Measurements from ENCODE around the gene NAT8L.

NAT8L gene

DNA sequence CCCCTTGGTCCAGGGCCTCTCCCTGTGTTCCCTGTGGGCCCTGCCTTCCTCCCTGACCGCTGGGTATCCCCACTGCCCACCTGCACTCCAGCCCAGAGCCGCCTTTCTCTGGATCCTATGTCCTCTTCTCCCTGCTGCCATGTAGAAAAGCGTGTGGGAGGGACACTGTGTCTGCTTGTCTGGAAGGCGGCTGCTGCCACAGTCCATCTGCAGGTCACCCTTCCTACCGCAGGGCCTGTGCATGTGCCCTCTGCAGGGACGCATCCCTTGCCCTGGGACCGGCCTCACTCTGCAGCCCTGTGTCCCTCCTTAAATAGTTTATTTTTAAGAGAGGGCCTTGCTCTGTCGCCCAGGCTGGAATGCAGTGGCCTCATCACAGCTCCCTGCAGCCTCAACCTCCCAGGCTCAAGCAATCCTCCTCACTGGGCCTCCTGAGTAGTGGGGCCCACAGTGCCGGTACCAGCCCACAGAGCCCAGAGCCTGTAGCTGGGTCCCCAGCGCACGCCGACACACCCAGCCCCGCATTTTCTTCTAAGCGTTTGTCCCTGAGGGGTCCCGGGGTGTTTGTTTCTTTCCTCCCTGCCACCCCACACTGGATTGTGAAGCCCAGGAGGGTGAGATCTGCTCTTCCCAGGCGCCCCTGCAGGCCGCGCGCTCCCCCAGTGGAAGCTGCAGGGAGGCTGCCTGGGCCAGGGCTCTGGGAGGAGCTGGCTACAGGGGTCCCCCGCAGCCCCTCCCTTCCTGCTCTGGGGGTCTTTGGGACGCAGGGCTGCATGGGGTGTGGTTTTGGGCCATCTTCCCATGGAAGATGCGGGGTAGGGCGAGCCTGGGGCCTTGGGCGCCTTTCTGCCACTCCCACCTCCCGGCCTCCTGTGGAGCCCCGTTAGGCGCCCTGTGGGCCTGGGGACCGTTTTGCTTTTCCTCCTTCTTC is 12.8 kb upstream of the NAT8L start:
- DNase-seq, result no peak

DNA sequence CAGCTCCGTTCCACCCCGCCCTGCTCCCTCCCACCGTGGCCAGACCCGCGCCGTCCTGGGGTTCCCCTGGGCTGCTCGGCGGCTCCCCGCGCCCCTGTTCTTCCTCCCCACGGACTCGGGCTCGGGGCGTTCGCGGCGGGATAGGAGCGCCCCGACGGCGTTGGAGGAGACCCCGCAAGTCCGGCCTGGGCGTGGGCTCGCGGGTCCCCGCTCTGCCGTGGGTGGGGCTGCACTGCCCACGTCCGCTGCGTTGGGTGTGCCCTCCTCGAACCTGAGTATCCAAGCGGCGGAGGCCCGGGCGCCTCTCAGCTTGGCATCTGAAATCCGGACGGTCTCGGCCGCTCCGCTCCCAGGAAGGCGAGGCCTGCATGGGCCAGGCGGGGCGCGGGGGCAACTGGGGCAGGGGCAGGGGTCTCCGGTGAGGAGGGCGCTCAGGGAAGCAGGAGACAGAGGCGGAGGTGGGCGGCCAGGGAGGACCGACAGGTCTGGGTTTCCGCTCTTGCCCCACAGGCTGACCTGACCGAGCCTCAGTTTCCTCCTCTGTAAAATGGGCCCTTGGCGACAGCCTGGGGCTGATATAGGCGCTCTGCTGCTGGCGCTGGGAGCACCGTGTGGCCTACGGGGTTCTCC is 12.0 kb upstream of the NAT8L start:
- no peak for DNase-seq

DNA sequence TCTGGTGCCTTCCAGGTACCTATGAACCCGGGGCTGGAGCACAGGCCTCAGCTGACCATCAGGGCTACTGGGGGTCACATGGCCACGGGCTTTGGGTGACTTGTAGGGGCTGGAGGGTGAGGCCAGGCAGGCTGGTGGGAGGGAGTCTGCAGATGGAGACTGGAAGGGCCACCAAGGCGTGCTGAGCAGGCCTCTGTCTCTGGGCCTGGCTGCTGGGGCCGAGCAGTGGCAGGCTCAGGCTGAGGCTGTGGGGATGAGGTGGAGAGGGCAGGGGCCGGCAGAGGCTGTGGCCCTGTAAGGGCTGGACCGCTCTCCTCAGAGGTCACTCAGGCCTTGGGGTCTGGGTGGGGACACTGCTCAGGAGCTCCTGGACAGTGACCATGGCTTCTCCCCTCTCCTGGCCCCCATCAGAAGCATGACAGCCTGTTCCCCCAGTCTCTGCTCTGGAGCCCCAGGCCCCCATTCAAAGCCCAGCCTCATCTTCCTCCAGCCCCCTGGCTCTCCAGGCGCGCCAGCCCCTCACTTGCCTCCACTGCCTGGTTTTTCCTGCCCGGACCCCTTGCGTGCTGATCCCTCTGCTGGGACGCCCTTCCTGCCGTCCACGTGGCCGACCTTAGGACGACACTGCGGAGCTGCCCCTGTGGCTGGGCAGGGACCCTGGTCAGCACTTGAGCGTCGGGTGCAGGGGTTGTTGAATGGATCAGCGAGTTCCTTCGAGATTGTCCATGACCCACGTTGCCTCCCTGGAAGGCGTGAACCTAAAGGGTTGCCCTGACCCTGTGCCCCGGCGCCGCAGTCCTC is 11.1 kb upstream of the NAT8L start:
- no peak for DNase-seq

DNA sequence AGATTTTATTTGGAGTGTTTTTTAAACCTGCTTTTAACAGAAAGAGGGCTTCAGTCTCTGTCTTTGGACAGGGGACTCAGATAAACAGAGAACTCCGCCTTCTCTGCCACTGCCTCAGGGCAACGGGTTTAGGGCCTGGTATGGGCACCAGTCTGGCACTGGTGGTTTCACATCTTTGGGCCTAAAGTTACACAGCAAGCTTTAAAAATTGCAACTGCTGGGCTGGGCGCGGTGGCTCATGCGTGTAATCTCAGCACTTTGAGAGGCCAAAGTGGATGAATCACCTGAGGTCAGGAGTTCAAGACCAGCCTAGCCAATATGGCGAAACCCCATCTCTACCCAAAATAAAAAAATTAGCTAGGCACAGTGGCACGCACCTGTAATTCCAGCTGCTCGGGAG is 10.3 kb upstream of the NAT8L start:
- DNase-seq, result no peak

DNA sequence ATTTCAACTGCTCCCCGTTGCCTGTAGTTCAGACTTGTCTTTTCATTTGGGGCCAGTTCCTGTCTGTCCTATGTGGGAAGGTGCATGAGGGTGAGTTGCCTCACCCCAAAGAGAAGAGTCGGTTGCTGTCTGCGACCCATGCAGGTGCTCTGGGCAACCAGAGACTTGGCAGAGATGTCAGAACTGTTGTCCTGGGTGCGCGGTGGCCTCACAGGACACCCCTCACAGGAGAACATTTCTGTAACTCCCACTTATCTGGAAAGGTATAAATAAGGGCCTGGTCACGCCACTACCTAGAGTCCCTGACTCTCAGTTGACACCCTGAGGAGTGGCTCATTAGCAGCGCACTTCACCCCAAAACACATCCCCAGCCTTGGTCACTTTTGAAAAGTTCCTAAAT is 9.7 kb upstream of the NAT8L start:
- DNase-seq, result no peak

DNA sequence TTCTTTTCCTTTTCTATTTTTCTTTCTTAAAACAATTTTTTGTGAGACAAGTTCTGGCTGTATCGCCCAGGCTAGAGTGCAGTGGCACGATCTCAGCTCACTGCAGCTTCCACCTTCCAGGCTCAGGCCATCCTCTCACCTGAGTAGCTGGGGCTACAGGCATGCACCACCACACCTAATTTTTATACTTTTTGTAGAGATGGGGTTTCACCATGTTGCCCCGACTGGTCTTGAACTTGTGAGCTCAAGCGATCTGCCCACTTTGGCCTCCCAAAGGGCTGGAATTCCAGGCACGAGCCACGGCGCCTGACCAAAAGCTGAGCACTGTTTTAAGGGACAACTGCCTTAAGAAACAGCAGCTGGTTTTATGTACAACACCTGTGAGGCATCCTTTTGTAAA is 9.3 kb upstream of the NAT8L start:
- DNase-seq, result no peak

DNA sequence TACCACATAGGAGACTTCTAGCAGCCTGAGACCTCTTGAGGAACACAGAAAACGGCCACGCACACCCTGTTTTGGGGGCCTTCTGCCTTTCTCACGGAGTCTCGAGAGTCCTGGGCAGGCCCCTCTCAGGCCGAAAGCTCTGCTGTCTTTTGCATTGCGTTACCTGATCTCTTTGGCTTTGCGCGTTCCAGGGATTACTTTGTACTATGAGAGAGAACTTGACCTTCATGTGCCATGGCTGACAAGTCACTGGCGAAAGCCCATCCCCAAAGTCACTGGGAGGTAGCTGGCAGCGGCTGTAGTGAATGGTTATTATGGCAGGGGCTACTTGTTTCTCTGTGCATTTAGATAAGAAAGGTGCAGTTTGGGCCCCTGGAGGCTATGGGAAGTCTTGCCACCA is 8.0 kb upstream of the NAT8L start:
- DNase-seq, result no peak

DNA sequence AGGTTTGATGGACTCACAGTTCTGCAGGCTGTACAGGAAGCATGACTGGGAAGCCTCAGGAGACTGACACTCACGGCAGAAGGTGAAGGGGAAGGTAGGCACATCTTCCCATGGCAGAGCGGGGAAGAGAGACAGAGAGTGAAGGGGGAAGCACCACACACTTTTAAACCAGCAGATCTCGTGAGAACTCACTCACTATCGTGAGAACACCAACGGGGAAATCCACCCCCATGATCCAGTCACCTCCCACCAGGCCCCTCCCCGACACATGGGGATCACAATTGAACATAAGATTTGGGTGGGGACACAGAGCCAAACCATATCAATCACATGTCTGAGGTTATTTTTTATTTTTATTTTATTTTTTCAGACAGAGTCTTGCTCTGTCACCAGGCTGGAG is 4.9 kb upstream of the NAT8L start:
- DNase-seq, result no peak

DNA sequence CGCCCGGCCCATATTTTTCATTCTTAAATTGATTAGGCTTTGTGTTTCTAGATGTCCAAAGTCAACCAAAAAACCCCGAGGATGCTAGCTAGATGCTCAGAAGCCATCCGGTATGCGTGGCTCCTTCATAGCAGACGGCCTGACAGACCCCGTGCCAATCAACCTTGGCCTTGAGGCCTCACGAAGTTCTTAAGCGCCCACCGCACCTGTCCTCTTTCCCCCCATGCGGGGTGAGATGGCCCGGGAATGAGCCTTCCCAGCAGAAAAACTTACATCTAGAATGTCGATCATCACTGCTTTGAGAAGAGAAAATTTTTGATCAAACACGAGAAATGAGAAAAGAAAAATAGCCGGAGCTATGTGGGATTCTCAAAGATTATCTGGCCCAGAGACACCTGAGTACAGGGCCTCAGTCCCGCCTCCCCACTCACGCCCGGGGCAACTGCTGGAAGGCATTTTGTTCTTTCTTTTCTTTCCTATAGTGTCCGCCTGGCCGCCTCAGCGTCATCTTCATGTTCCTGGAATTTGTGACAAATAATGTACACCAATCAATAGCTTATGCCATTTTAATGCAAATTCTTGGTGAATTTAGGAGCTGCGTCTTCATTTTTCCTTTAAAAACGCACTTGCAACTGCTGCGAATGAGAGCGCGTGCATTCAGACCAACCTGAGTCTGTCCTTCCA is 1.6 kb upstream of the NAT8L start:
- DNase-seq, result no peak

DNA sequence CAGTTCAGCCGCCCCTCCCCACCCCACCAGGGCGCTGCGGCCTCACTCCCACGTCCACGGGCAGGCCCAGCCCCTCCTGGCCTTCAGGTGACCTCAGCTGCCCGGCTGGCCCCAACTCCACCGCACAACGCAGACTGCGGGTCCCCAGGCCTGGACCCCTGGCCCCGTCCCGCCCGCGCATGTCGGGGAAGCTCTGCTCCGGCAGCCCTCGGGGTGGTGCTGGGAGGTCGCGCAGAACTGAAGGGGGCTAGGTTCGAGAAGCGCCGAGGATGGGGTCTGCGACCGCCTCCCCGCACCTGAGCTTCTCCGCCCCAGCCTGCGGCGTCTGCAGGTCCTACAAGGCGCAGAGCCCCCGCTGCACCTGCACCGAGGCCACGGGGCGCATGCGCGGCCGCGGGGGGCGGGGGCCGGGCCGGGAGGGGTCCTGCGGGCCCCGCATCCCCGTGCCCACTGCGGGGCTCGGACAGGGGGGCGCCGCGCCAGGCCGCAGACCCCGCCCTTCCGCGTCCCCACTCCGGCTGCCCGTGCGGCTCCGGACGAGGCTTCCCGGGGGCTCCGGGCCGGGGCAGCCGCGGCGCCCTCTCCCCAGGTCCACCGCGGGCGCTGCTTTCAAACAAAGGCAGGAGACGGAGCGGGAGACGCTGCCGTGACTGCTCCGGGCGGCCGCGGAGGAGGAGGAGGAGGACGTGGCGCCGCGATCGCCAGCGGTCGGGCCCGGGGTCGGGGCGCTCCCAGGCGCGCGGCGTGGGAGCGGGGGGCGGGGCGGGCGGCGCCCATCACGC is 672 bp upstream of the NAT8L start:
- no peak for DNase-seq

DNA sequence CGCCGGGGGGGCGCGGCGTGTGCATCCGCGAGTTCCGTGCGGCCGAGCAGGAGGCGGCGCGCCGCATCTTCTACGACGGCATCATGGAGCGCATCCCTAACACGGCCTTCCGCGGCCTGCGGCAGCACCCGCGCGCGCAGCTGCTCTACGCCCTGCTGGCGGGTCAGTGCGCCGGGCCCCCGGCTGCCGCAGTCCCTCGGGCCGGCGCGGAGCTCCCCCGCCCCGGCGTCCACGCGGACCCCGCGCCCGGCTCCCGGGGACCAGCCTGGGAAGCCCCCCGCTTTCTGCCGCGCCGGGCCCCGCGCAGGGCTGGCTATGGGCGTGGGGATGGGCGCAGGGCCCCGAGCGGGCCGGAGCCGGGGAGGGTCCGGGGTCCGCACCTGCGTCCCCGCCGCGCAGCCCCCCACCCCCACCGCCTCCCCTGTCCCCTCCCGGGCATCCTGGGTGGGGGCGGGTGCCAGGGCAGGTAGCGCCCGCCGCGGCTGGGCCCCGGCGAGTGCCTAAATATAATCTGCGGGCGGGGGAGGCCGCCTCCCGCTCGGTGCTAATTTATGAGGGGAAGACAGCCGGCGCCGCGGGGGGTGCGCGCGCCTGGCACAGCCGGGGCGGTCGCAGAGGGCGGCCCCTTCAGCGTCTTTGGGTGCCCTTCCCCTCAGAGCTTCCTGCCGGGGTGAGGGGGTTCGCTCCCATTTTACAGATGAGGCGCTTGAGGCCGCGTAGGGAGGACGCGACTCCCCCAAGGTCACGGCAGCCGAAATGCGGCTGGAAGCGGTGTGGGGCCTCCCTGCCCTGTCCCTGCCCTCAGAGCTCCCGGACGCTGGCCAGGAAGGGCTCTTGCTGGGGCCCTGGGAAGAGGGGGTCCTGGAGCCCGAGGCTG is 837 bp downstream of the NAT8L start:
- no peak for DNase-seq

DNA sequence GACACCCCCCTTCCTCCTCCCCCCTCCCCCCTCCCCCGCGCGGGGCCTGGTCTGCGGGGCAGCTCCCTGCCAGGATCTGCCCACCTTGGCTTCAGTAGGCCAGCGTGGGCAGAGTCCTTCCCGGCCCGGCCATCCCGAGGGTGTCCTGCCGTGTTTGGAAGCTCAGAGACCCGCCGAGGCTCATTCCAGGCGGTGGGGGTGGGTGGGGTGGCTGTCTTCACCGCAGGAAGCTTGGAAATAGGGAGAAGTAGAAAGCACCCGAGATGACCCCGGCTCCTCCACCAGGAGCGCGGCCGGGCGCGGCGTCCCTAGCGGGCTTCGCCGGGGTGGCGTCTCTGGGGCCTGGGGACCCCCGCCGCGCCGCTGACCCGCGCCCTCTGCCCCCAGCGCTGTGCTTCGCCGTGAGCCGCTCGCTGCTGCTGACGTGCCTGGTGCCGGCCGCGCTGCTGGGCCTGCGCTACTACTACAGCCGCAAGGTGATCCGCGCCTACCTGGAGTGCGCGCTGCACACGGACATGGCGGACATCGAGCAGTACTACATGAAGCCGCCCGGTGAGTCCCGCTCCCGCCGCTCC is 1.6 kb downstream of the NAT8L start:
- DNase-seq, result no peak

DNA sequence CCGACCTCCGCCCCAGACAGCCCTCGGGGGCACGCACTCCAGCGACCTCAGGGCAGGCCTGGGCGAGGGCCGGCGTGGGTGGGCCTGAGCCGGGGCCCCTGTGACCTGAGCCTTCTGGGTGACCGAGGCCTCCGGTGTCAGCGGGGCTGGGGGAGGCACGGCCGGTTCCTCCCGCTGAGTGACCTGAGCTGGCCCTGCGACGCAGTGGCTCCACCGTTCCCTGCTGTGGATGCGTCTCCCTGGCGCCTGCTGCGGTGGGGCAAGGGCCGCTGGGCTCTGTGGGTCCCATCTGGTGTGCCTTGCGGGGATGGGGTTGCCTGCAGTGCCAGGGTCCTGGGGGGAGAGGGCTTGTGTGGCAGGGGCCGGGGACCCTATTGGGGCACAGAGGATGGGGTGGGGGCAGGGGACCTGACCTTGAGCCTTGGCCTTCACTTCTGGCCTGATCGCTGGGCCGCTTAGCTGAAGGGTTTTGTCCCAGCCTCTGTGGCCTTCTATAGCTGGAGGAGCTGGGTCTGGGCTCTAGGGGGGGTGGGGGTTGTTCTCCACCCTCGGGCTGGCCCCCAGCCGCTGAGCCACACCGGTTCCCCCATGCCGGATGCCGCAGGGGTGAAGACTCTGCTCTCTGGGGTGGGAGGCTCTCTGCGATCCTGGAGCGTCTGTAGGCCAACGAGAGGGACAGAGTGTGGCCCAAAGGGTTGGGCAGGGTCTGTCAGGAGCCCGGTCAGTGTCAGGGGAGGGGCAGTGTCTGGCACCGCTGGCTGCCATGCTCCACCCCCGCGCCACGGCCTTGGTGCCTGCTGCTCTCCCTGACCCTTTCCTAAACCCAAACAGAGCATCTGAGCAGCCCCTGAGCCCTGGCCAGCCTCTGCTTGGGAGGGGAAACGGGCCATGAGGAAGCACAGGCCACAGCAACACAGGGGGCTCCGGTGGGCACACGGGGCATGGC is 2.3 kb downstream of the NAT8L start:
- no peak for DNase-seq

DNA sequence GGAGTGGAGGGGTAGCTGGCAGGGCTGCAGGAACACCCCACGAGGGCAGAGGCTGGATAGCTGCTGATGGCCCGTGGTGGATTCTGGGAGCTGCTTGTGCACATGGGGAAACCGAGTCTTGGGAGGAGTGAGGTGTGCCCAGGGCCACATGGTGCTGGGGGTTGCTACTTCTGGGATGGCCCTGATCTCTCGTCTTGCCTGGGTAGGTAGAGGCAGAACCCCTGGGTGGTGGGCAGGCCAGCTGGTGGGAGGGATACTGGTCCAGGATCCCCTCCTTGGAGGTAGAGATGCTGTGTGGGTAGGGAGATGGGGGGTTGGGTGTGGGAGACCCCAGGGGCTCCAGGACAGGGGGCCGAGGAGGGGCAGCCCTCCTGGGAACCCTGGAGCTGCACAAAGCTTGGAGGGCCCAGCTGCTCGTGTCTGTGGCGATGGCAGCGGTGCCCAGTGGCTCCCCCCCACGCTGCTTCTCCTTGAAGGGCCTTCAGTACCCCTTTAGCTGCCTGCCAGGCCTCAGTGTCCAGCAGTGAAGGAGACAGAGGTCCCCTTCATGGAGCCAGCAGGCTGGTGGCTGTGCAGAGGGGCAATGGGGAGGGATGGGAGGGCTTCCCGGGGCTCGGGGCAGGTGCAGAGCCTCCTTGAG is 3.2 kb downstream of the NAT8L start:
- DNase-seq, result no peak

DNA sequence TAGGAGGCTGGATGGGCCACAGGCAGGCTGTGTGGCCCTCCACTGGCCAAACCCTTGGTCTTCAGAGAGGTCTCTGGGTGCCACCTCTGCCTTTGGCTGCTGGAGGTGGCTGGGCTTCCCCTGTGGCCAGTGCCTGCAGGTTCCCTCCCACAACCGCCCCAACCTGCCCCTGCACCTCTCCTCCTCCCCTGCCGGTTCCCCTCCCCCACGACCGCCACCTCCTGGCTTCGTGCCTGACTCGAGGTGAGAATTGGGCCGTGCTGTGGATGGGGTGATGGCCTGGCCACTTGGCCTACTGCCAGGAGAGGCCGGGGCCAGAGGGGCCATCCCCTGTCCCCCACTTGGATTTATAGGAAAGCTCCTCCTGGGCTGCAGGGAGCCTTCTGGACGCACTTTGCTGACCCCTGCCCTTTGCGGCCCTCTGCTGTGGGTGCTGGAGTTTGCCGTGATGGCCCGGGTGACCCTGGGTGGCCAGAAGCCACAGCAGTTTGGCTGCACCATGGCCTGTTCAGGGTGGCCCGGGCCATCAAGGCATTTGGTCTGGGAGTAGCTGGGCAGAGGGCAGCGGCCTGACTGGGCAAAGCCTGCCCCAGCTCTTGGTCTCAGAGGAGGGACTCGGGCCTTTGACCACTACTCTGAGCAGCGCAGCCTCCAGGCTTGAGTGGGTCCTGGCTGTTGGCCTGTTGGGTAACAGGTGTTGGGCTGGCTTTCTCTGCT is 3.8 kb downstream of the NAT8L start:
- no peak for DNase-seq

DNA sequence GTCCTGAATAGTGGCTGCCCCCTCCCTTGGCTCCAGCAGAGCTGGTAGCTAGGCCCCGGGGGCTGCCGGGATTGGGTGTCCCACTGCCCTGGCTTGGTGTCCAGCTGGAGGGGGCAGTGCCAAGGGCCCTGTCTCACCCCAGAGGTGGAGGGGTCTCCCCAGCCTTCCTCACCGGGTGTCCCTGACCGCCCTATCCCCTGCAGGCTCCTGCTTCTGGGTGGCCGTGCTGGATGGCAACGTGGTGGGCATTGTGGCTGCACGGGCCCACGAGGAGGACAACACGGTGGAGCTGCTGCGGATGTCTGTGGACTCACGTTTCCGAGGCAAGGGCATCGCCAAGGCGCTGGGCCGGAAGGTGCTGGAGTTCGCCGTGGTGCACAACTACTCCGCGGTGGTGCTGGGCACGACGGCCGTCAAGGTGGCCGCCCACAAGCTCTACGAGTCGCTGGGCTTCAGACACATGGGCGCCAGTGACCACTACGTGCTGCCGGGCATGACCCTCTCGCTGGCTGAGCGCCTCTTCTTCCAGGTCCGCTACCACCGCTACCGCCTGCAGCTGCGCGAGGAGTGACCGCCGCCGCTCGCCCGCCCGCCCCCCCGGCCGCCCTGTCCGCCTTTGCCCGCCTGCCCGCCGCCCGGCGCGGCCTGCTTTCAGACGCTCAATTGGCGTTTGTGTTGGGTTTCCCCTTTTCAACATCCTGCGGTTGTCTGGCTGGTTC is 4.6 kb downstream of the NAT8L start:
- DNase-seq, result no peak

DNA sequence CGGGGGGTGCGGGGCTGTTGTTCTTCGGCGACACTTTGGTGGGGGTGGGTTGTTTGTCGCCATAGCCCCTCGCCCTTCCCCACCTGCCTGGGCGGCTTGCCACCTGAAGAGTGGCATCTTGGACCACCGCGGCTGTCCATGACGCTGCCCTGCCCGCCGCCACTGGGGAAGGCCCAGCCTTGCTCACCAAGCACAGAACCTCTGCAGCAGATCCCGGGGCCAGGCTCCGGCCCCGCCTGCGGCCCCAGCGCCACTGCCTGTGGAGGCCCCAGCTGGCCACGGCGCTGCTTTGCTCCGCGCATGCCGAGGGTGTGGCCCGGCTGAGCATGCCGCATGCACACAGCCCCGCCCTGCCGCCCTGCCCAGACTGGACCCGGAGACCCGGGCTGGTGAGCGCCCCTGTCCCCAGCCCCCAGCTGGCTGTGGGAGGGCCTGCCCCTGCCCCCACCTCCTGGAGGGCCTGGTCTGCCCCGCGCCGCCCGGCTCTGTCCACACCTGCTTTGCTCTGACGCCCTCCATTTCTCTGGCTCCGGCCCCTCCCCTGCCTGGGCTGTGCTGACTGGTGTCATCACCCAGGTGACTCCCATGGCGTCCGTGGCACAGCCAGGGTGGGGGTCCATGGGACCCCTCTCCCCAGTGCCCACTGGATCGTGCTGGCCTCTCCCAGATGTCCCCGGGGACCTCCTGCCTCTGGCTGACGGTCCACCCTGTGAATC is 5.3 kb downstream of the NAT8L start:
- DNase-seq, result no peak

All from CD4-positive, alpha-beta T cell treated with Interleukin-10 for 1 hour (primary cell).